GM12878 (cell line): ENCODE measurements around the gene FOXB2.

Source experiments
- BACH1 ChIP-seq: fragments of 450-650 bp; IDR thresholded peaks from 2 replicates; pipeline ENCODE4 v1.6.1; 2017; ENCODE audit warnings: mild to moderate bottlenecking, borderline replicate concordance
- CEBPB ChIP-seq, 2 experiments: fragments of 150-350 bp in 1 of 2; IDR thresholded peaks; 2 replicates each; pipeline ENCODE4 v1.6.1; 2012 to 2014; ENCODE audit warnings: low read depth in 2 of 2, low read length in 2 of 2, borderline replicate concordance in 1 of 2, inconsistent platforms in 1 of 2
- CREM ChIP-seq: IDR thresholded peaks from 2 replicates; pipeline ENCODE4 v1.6.1; 2014; ENCODE audit warnings: antibody characterized with exemption, low read depth
- ELK1 ChIP-seq: IDR thresholded peaks from 2 replicates; pipeline ENCODE4 v1.6.1; 2012; ENCODE audit warnings: low read depth, low read length, improper control_type of control experiment
- RAD21 ChIP-seq: IDR thresholded peaks from 2 replicates; pipeline ENCODE4 v1.6.1; 2011; ENCODE audit warnings: mild to moderate bottlenecking, low read depth, low read length, moderate library complexity; ENCODE audit not compliant: insufficient read depth

GRCh38 chr9:76987594-76988200 lies 31.8 kb upstream of the FOXB2 start:
- TF ChIP-seq RAD21 (peak; percentile 81), ELK1 (no peak), BACH1 (no peak), CREM (no peak), CEBPB (IDR thresholded peaks at IDR 0.05; ENCODE audit: borderline replicate concordance in 1 of 2, low read depth in 2 of 2, low read length in 2 of 2) (no peak)
